Mesendoderm (in vitro differentiated cells): ENCODE measurements around the gene RIMS1.

ENCODE experiments used
- DNase-seq: peaks from one replicate; pipeline ENCODE4 v3.0.0; 2013
- H2AK5ac ChIP-seq: 2 replicates; pipeline ENCODE4 v1.6.1; 2013; ENCODE audit warnings: low read length, inconsistent platforms
- H2BK120ac ChIP-seq: 2 replicates; pipeline ENCODE4 v1.6.1; 2013; ENCODE audit warnings: low read depth, mild to moderate bottlenecking, low read length, moderate library complexity, mixed read lengths
- H2BK15ac ChIP-seq: replicated peaks from 2 replicates; pipeline ENCODE4 v1.6.1; 2013; ENCODE audit warnings: low read depth, mild to moderate bottlenecking, moderate library complexity
- H2BK5ac ChIP-seq: 2 replicates; pipeline ENCODE4 v1.6.1; 2013; ENCODE audit warnings: low read length, inconsistent platforms
- H3K18ac ChIP-seq: 2 replicates; pipeline ENCODE4 v1.6.1; 2013; ENCODE audit warnings: mild to moderate bottlenecking, low read length, mixed read lengths
- H3K23ac ChIP-seq: one replicate; pipeline ENCODE4 v1.6.1; 2013; ENCODE audit warnings: low read length
- H3K27ac ChIP-seq: 2 replicates; pipeline ENCODE4 v1.5.1; 2013; ENCODE audit warnings: low read depth, mild to moderate bottlenecking, inconsistent platforms, low read length, moderate library complexity
- H3K27me3 ChIP-seq: 2 replicates; pipeline ENCODE4 v1.6.1; 2013; ENCODE audit warnings: low read length, control low read depth, mild to moderate bottlenecking, inconsistent platforms; ENCODE audit not compliant: insufficient read depth, poor library complexity
- H3K36me3 ChIP-seq: 2 replicates; pipeline ENCODE4 v1.6.1; 2013; ENCODE audit warnings: low read length, inconsistent platforms; ENCODE audit not compliant: control insufficient read depth, insufficient read depth
- H3K4ac ChIP-seq: one replicate; pipeline ENCODE4 v1.6.1; 2013; ENCODE audit warnings: low read depth, mild to moderate bottlenecking, low read length, moderate library complexity
- H3K4me1 ChIP-seq: 2 replicates; pipeline ENCODE4 v1.6.1; 2013; ENCODE audit warnings: low read depth, low read length, inconsistent platforms; ENCODE audit not compliant: control insufficient read depth
- H3K4me2 ChIP-seq: 2 replicates; pipeline ENCODE4 v1.6.1; 2013; ENCODE audit warnings: low read length
- H3K4me3 ChIP-seq: 2 replicates; pipeline ENCODE4 v1.5.1; 2013; ENCODE audit warnings: mild to moderate bottlenecking, low read length
- H3K56ac ChIP-seq: one replicate; pipeline ENCODE4 v1.6.1; 2013; ENCODE audit warnings: low read length
- H3K79me1 ChIP-seq: 2 replicates; pipeline ENCODE4 v1.6.1; 2013; ENCODE audit warnings: low read length, inconsistent platforms
- H3K79me2 ChIP-seq: 2 replicates; pipeline ENCODE4 v1.6.1; 2013; ENCODE audit warnings: mild to moderate bottlenecking, low read length; ENCODE audit not compliant: control insufficient read depth, insufficient read depth
- H3K9ac ChIP-seq: 2 replicates; pipeline ENCODE4 v1.6.1; 2013; ENCODE audit warnings: low read length, inconsistent platforms
- H4K5ac ChIP-seq: one replicate; pipeline ENCODE4 v1.6.1; 2013; ENCODE audit warnings: low read length
- H4K8ac ChIP-seq: one replicate; pipeline ENCODE4 v1.6.1; 2013; ENCODE audit warnings: low read depth, mild to moderate bottlenecking, control low read depth, low read length, moderate library complexity
- WGBS: extraction: QIAGEN DNeasy Blood & Tissue Kit; methylation state at CpG from one replicate; pipeline ENCODE4 v1.1.7; 2013; ENCODE audit warnings: low lambda C conversion rate, missing lambda C conversion rate; ENCODE audit not compliant: insufficient coverage; ENCODE audit errors: extremely low coverage; 5-methylcytosine and 5-hydroxymethylcytosine counted together

RIMS1 gene

GRCh38 chr6:71933881-71934280 lies 47.5 kb downstream of the RIMS1 start:
- no peak overlapping the region for H3K27ac ChIP-seq
- H2BK15ac ChIP-seq, result no peak overlapping the region
- no peak overlapping the region for H3K23ac ChIP-seq
- no peaks in the 10 kb centered on the region for H3K79me1 ChIP-seq
- no peaks in the 10 kb centered on the region for H3K4me1 ChIP-seq
- H3K9ac ChIP-seq, result no peak overlapping the region
- H4K5ac ChIP-seq, result no peak overlapping the region
- H3K4ac ChIP-seq, result no peak overlapping the region
- DNase-seq, result no peak
- no CpG with 5 or more reads among the region's 1 CpG for WGBS
- H3K4me3 ChIP-seq, result no peak overlapping the region
- H3K27me3 ChIP-seq, result no peaks in the 10 kb centered on the region
- H3K56ac ChIP-seq, result no peak overlapping the region
- H4K8ac ChIP-seq, result no peak overlapping the region
- H2BK120ac ChIP-seq, result no peak overlapping the region
- H2BK5ac ChIP-seq, result no peak overlapping the region
- no peak overlapping the region for H3K4me2 ChIP-seq
- H3K36me3 ChIP-seq, result no peaks in the 10 kb centered on the region
- no peak overlapping the region for H2AK5ac ChIP-seq
- H3K79me2 ChIP-seq, result no peaks in the 10 kb centered on the region
- H3K18ac ChIP-seq, result no peak overlapping the region

GRCh38 chr6:71965404-71965803 lies 79.1 kb downstream of the RIMS1 start:
- WGBS, result no CpG with 5 or more reads among the region's 7 CpGs
- DNase-seq, result peak; percentile 28

GRCh38 chr6:71967436-71967835 lies 81.1 kb downstream of the RIMS1 start:
- WGBS, result no CpG with 5 or more reads among the region's 5 CpGs

More at GRCh38 chr6:71965404-71965803, 79.1 kb downstream of the RIMS1 start:
- Histone ChIP-seq H3K4me2 (no peak overlapping the region), H4K8ac (no peak overlapping the region), H3K9ac (no peak overlapping the region), H3K56ac (no peak overlapping the region), H2BK120ac (no peak overlapping the region), H3K4me3 (no peak overlapping the region), H4K5ac (no peak overlapping the region), H3K27me3 (no peaks in the 10 kb centered on the region), H3K79me2 (no peaks in the 10 kb centered on the region), H2BK5ac (no peak overlapping the region), H3K36me3 (no peaks in the 10 kb centered on the region), H3K4ac (no peak overlapping the region), H3K4me1 (no peaks in the 10 kb centered on the region), H3K23ac (no peak overlapping the region), H3K18ac (no peak overlapping the region), H2AK5ac (no peak overlapping the region), H3K27ac (no peak overlapping the region), H2BK15ac (no peak overlapping the region), H3K79me1 (no peaks in the 10 kb centered on the region)

DNA sequence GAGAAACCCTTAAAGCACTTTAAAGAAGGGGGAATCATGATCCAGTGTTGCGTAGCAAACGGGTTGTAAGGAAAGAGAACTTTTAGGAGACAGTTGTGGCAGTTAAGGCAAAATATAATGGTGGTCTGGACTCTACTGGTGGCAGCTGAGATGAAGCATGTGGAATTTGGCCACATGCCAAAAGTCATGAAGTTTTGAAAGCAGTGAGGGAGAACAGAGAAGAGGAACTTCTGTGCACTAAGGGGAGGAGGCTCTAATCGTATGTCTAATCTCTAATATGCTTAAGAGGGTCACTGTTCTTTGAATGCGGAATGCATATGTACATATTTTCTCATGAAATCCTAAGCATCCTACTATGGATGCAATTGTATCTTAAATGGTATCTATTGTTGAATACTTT lies 91.5 kb downstream of the RIMS1 start:
- no CpG with 5 or more reads among the region's 4 CpGs for WGBS
- DNase-seq, result no peak

More at GRCh38 chr6:71967436-71967835, 81.1 kb downstream of the RIMS1 start:
- Histone ChIP-seq H3K9ac (no peak overlapping the region), H3K36me3 (no peaks in the 10 kb centered on the region), H2BK5ac (no peak overlapping the region), H3K18ac (no peak overlapping the region), H3K4me1 (no peaks in the 10 kb centered on the region), H3K56ac (no peak overlapping the region), H2BK120ac (no peak overlapping the region), H2BK15ac (no peak overlapping the region), H4K5ac (no peak overlapping the region), H3K27me3 (no peaks in the 10 kb centered on the region), H3K4me2 (no peak overlapping the region), H3K27ac (no peak overlapping the region), H3K79me1 (no peaks in the 10 kb centered on the region), H3K4me3 (no peak overlapping the region), H4K8ac (no peak overlapping the region), H3K79me2 (no peaks in the 10 kb centered on the region), H3K4ac (no peak overlapping the region), H3K23ac (no peak overlapping the region), H2AK5ac (no peak overlapping the region)
- no peak for DNase-seq

GRCh38 chr6:71979911-71980310 lies 93.6 kb downstream of the RIMS1 start:
- no peak overlapping the region for H3K18ac ChIP-seq
- no CpG with 5 or more reads among the region's 2 CpGs for WGBS
- H3K9ac ChIP-seq, result no peak overlapping the region
- no peak overlapping the region for H4K5ac ChIP-seq
- no peak overlapping the region for H3K56ac ChIP-seq
- no peaks in the 10 kb centered on the region for H3K4me1 ChIP-seq
- H2AK5ac ChIP-seq, result no peak overlapping the region
- H2BK5ac ChIP-seq, result no peak overlapping the region
- H3K36me3 ChIP-seq, result no peaks in the 10 kb centered on the region
- H3K4me2 ChIP-seq, result no peak overlapping the region
- H3K27ac ChIP-seq, result no peak overlapping the region
- no peaks in the 10 kb centered on the region for H3K79me1 ChIP-seq
- H2BK120ac ChIP-seq, result no peak overlapping the region
- no peak overlapping the region for H3K23ac ChIP-seq
- no peak for DNase-seq
- H3K4ac ChIP-seq, result no peak overlapping the region
- no peak overlapping the region for H3K4me3 ChIP-seq
- no peak overlapping the region for H2BK15ac ChIP-seq
- H4K8ac ChIP-seq, result no peak overlapping the region
- no peaks in the 10 kb centered on the region for H3K79me2 ChIP-seq
- H3K27me3 ChIP-seq, result no peaks in the 10 kb centered on the region

More for the DNA sequence above, 91.5 kb downstream of the RIMS1 start:
- H2BK5ac ChIP-seq, result no peak overlapping the region
- no peak overlapping the region for H3K4me3 ChIP-seq
- no peak overlapping the region for H3K4ac ChIP-seq
- no peaks in the 10 kb centered on the region for H3K79me1 ChIP-seq
- no peak overlapping the region for H2BK15ac ChIP-seq
- no peak overlapping the region for H2BK120ac ChIP-seq
- no peak overlapping the region for H3K18ac ChIP-seq
- H3K79me2 ChIP-seq, result no peaks in the 10 kb centered on the region
- no peaks in the 10 kb centered on the region for H3K4me1 ChIP-seq
- no peak overlapping the region for H3K23ac ChIP-seq
- no peak overlapping the region for H4K8ac ChIP-seq
- no peak overlapping the region for H3K27ac ChIP-seq
- H4K5ac ChIP-seq, result no peak overlapping the region
- no peak overlapping the region for H3K56ac ChIP-seq
- H2AK5ac ChIP-seq, result no peak overlapping the region
- H3K9ac ChIP-seq, result no peak overlapping the region
- no peaks in the 10 kb centered on the region for H3K36me3 ChIP-seq
- no peak overlapping the region for H3K4me2 ChIP-seq
- no peaks in the 10 kb centered on the region for H3K27me3 ChIP-seq

GRCh38 chr6:71982389-71982788 lies 96.0 kb downstream of the RIMS1 start:
- no peak overlapping the region for H3K27ac ChIP-seq
- no peak overlapping the region for H2AK5ac ChIP-seq
- no peak overlapping the region for H2BK15ac ChIP-seq
- H4K8ac ChIP-seq, result no peak overlapping the region
- no peak overlapping the region for H3K56ac ChIP-seq
- no peak overlapping the region for H4K5ac ChIP-seq
- H3K18ac ChIP-seq, result no peak overlapping the region
- no peaks in the 10 kb centered on the region for H3K4me1 ChIP-seq
- H3K23ac ChIP-seq, result no peak overlapping the region
- no peak overlapping the region for H3K9ac ChIP-seq
- no CpG with 5 or more reads among the region's 1 CpG for WGBS
- DNase-seq, result no peak
- no peak overlapping the region for H2BK120ac ChIP-seq
- no peak overlapping the region for H2BK5ac ChIP-seq
- no peak overlapping the region for H3K4ac ChIP-seq
- no peak overlapping the region for H3K4me2 ChIP-seq
- no peaks in the 10 kb centered on the region for H3K27me3 ChIP-seq
- H3K79me2 ChIP-seq, result no peaks in the 10 kb centered on the region
- H3K36me3 ChIP-seq, result no peaks in the 10 kb centered on the region
- H3K79me1 ChIP-seq, result no peaks in the 10 kb centered on the region
- no peak overlapping the region for H3K4me3 ChIP-seq
